ENCODE results near the gene CD300C.

GRCh38 chr17:74568106-74568873 is 22.4 kb upstream of the CD300C start:
- no peak for TF ChIP-seq POLR2A (IDR thresholded peaks at IDR 0.05; ENCODE audit: low read depth)
- TF ChIP-seq CTCF (IDR thresholded peaks at IDR 0.05): no peak

Data from esophagus muscularis mucosa (tissue), 3 donors.